Astrocyte (in vitro differentiated cells and primary cell): ENCODE data around the gene CABP7.

Experiments used
- EZH2 ChIP-seq: IDR thresholded peaks from 2 replicates; pipeline ENCODE4 v1.6.1; 2012; ENCODE audit warnings: mild to moderate bottlenecking, low read length, inconsistent platforms; ENCODE audit not compliant: insufficient read depth
- TF ChIP-seq, protein P1 (sequence below): IDR thresholded peaks from 2 replicates; pipeline ENCODE4 v1.5.1; 2011; ENCODE audit warnings: low read depth, mild to moderate bottlenecking, inconsistent platforms, low read length, moderate library complexity; ENCODE audit not compliant: insufficient read depth

DNA sequence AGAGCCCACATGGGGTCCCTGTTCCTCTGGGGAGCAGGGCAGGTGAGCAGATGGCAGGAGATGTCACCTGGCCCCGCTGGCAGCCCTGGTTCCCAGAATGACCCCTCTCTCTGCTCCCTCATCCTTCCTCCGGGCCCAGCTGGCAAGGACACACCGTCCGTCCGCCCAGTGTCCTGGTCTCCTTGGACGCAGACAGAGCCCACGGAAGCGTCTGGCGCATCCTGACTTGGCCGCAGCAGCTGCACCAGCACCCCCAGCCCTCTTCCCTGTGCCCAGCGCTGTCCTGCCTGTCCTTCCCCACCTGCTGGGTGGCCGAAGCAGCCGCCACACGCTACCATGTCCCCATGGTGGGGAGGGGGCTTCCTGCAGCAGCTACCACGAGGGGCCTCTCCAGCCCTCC is 9.6 kb upstream of the CABP7 start:
- TF ChIP-seq, protein P1, sequence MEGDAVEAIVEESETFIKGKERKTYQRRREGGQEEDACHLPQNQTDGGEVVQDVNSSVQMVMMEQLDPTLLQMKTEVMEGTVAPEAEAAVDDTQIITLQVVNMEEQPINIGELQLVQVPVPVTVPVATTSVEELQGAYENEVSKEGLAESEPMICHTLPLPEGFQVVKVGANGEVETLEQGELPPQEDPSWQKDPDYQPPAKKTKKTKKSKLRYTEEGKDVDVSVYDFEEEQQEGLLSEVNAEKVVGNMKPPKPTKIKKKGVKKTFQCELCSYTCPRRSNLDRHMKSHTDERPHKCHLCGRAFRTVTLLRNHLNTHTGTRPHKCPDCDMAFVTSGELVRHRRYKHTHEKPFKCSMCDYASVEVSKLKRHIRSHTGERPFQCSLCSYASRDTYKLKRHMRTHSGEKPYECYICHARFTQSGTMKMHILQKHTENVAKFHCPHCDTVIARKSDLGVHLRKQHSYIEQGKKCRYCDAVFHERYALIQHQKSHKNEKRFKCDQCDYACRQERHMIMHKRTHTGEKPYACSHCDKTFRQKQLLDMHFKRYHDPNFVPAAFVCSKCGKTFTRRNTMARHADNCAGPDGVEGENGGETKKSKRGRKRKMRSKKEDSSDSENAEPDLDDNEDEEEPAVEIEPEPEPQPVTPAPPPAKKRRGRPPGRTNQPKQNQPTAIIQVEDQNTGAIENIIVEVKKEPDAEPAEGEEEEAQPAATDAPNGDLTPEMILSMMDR, result no peak
- TF ChIP-seq EZH2, result no peak
